GM21390 (cell line): ENCODE results near the gene ATF5.
"Not testable (repeated sequence)": the region's sequence is repeated elsewhere in the genome, so short reads cannot be mapped to it uniquely, and the experiment has no call there.

Experiments used
- ATAC-seq: cut with Tn5 transposase; IDR thresholded peaks from one replicate; pipeline ENCODE4 v1.9.1; 2021; ENCODE audit not compliant: unreplicated experiment

Gene ATF5

DNA sequence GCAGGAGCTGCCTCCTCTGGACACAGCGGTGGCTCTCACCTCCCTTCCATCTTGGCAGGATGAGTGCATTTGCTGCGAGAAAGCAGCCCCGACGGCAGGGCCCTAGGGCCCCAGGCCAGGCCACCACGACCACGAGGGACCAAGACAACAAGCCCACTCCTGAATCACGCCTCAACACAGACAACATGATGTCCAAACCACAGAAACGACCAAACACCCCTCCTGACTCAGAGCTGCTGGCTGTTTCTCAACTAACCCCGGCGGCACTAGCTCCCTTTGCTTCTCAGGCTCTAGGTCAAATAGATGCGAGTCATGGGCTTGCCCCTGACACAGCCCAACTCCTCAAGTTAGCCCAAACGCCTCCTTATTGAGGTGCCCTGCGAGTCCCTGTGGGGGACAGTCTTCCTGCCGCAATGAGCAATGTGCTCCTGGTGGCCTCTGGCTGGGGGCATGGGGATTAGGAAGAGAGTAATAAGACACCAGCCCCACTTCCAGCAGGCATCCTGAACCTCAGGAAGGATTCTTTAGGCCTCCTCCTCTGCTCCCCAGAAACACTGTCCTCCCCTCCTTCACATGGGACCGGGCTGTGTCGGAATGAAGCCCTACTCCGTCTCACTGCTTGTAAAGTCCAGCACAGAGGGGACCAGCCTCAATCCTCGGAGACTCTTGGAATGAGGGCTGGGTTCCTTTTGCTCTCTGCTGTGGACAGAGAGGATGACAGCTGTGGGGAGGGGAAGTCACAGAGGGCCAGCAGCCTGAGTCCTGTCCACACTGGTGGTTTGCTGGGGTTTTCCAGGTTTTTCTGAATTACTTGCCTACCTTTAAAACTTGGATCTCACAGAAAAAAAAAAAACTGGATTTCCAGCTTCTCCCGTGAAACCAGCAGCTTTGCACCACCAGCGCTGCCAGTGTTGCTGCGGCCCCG lies 6.9 kb upstream of the ATF5 start:
- ATAC-seq = no peak

DNA sequence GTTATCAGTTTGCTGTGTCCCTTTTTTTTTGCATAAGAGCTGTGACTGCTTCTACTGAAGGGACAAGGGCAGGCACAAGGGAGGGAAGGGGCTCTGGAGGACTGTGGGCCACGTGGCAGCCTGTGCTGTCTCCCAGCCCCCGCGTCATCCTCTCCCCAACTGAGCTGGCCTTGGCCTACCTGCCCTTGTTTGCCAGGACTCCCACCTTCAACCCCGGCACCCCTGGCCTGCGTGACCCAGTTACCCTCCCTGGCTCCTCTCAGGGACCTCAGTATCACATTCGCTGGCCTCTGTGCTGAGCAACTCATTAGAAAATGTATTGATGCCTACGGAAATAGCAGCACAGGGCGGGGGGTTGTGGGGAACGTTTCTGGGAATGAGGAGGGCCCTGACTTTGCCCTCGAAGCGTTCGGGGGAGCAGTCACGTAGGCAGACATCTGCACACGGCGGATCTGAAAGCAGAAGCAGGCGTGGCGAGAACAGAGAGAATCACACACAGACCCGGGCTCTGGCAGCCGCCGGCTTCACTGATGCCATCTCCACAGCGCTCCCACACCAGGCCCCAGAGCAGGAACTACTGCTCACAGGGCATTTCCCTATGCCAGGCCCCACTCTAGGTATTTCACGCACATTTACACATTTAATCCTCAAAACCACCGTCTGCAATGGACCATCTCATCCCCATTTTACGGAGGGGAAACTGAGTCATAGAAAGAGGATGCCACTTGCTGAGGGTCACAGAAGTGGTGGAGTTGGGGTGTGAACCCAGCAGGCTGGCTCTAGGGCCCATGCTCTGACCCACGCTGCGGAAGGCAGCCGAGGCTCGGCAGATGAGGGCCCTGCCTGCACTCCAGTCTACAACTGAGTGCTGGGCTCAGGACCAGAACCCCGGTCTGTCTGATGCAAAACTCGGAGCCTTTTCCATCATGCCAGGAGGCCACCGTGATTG lies 5.7 kb upstream of the ATF5 start:
- no peak for ATAC-seq

DNA sequence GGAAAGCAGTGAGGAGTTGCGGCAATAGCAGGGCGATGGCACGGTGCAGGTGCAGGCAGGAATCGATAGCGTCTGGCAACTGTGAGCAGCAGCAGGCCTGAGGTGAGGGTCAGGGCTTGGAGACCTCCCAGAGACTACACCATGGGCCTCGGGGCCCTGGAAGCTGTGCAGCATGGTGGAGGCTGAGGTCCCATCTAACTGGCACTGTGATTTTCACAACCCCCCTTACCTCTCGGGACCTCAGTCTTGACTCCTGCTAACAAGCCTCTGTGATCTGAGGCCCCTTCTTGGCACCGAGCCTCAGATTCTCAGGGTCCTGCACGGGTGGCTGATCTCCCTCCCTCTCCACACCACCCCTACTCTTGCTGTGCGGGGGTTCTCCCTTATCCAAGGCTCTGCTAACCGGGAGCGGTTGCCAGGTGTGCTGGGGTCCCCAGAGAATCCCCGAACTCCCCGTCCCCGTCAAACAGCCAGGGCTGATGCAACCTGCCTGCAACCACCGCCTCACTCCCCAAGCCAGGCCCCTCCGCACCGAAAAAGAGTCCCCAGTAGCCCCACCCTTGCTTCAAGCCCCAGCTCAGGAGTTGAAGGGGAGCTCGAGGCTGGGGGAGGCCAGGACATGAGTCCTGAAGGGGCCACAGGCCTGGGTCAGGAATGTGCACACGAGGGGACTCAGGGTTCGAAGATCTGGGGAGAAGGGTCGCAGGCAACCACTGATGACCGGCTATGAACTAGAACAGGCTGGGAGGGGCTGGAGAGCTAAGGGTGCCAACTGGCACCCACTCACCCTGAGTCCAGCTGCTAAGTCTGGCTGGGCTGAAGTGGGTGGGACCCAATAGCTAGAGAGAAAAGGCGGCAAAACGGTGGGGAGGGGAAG lies 4.8 kb upstream of the ATF5 start:
- no peak for ATAC-seq

DNA sequence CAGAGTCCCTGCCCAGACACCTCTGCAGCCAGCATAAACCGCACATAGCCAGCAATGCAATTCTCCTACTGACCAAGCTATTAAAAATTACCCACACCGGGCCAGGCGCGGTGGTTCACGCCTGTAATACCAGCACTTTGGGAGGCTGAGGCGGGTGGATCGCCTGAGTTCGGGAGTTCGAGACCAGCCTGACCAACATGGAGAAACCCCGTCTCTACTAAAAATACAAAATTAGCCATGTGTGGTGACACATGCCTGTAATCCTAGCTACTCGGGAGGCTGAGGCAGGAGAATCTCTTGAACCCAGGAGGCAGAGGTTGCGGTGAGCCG lies 4.2 kb upstream of the ATF5 start:
- ATAC-seq = not testable (repeated sequence)

DNA sequence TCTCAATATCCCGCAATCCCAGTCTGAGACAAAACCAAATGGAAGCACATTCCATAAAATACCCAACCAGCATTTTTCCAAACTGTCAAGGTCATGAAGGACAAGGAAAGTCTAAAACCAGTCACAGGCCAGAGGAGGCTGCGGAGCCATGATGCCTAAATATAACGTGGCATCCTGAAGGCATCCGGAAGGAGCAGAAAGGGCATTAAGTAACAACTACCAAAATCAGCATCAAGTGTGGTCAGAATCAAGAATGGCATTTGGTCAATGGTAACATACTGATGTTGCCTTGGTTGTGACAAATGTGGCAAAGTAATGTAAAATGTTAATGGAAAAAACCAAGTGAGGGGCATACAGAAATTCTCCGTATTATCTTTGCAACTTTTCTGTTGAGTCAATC lies 3.5 kb upstream of the ATF5 start:
- no peak for ATAC-seq

DNA sequence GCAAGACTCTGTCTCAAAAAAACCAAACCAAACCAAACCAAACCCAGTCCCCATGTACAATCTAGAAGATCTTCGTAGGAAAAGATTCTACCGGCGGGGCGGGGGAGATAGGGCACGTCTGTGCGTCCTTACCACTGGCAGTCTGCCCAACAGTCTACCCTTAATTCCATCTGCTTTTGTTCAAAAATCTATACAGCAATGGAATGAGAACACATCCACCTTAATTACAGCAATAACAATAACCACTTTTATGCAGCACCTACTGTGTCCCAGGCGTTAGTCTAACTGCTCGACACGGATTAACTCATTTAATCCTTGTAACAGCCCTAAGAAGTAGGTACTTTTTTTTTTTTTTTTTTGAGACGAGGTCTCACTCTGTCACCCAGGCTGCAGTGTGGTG lies 2.5 kb upstream of the ATF5 start:
- ATAC-seq = no peak

DNA sequence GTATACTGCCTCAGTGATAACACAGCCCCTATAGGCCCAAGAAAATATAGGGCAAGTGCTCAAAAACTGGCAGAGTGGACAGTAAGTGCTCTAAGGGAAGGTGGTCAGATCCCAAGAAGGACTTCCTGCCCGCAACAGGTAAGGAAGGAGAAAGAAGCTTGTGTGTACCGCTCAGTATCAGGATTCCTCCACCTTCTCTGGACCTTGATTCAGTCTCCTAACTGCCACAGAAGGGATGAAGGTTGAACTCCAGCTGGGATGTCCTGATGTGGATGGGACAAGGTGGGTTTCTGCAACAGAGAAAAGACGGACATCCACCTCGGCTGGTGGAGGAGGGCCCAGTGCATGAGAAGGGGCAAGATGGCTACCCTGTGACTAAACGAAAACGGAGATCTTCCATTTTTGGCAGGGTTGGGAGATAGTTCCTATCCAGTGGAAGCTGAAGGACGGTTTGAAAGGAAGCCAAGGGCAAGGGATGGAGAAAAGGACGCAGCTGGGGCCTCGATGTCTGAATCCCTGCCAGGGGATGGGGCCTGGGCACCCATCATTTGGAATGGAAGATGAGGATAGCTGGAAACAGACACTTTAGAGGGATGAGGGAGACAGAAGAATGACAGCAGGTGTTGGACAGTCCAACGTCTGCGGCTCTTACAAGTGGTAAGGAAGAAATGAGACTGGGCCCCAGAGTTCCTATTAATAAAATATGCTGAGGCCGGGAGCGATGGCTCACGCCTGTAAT lies 1.3 kb upstream of the ATF5 start:
- ATAC-seq = no peak

DNA sequence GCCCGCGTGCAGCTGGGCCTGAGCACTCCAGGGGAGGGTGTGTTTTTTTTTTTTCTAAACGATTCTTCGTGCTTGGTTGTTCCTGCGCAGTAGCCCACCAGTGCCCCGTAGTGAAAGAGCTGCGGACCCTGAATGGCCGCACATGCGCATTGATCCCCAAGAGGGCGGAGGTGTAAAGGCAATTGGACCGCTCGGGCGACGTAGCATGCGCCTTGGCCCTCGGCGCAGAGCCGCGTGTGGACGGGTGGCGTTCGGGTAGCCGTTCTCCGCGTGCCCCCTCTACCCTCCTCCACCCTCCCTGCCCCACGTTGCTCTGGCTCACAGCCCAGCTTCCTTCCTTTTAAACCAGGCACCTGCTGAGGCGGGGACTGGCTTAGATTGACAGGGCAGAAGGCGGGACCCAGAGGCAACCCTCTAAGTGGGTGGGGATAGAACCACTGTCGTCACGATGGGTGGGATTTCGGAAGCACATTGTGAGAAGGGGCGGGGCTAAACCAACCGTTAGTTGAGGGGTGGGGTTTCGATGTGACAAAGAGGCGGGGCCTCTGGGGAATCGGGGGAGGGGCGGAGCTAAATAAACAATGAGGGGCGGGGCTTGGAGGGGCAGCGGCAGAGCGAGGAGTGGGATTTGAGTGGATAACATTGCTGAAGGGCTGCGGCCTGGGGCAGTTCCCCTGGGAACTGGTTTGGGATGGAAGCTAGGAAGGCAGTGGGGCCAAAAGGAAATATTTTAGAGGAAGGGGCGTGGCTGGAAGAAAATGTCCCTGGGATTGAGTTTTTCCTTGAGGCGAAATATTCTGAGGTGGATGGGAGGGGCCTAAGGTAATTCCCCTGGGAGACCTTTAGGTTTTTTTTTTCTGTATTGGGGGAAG lies 842 bp downstream of the ATF5 start:
- peak; percentile 64 for ATAC-seq

DNA sequence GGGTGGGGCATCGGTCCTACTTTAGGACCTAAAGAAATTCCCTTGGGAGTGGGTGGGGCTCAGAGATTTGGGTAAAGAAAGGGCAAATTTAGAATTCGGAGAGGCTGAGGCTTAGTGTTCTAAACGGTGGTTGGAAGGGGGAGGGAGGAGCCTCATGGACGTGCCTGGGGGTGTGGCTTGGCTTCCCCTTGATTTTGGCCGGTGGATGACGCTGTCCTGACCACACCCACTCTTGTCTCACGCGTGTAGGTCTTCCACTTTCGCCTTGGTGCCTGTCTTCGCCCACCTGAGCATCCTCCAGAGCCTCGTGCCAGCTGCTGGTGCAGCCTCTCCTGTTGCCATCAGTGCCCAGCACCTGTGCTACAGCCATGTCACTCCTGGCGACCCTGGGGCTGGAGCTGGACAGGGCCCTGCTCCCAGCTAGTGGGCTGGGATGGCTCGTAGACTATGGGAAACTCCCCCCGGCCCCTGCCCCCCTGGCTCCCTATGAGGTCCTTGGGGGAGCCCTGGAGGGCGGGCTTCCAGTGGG lies 1.5 kb downstream of the ATF5 start:
- no peak for ATAC-seq

DNA sequence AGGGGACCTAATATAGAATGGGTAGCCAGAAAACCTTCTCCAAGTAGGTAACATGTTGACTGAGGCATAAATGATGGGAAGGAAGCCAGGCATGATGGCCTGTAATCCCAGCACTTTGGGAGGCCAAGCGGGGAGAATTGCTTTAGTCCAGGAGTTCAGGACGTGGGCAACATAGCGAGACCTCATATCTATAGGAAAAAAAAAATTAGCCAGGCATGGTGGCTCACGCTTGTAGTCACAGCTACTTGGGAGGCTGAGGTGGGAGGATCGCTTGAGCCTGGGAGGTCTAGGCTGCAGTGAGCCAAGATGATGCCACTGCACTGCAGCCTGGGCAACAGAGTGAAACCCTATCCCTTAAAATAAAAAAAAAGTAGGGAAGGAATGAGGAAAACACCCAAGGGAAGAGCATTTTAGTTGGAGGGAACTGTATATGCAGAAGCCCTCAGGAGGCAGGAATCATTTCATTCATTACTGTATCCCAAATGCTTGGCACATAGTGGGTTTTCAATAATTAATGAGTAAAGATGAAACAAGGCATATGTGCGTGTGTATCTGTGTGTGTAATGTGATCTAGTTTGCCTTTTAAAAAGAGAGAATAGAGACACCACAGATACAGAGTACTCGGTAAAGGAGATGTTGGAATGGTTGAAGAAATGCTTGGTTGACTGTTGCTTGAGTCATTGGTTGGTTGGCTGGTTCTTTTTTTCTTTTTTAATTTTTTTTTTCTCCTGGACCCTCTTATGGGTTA lies 2.5 kb downstream of the ATF5 start:
- no peak for ATAC-seq

DNA sequence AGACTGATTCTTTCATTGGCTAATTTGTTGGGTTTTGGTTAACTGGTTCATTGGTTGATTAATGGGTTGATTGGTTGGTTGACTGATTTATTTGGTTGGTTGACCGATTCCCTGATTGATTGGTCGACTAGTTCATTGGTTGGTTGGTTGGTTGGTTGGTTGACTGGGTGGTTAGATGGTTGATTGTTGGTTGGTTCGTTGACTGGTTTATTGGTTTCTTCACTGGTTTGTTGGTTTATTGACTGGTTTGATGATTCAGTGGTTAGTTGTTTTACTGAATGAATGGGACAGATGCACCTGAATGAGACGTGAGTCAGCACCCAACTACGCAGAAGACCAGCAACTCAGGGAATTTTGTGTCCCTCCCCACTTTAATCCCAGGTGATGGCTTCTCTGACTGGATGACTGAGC lies 3.0 kb downstream of the ATF5 start:
- ATAC-seq = no peak

DNA sequence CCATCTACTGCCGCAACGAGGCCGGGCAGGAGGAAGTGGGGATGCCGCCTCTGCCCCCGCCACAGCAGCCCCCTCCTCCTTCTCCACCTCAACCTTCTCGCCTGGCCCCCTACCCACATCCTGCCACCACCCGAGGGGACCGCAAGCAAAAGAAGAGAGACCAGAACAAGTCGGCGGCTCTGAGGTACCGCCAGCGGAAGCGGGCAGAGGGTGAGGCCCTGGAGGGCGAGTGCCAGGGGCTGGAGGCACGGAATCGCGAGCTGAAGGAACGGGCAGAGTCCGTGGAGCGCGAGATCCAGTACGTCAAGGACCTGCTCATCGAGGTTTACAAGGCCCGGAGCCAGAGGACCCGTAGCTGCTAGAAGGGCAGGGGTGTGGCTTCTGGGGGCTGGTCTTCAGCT lies 3.7 kb downstream of the ATF5 start:
- ATAC-seq = no peak

DNA sequence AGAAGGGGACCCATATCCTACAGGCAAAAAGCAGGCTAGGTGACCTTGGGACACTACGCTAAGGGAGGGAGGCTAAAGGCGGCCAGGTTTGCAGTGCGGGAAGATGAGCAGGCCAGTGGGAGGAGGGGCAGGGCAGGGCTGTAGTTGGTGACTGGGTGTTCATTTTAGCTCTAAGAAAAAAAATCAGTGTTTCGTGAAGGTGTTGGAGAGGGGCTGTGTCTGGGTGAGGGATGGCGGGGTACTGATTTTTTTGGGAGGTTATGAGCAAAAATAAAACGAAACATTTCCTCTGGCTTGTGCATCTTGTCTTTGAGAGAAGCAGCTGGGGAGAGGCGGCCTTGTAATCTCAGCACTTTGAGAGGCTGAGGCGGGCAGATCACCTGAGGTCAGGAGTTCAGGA lies 4.6 kb downstream of the ATF5 start:
- ATAC-seq = no peak

DNA sequence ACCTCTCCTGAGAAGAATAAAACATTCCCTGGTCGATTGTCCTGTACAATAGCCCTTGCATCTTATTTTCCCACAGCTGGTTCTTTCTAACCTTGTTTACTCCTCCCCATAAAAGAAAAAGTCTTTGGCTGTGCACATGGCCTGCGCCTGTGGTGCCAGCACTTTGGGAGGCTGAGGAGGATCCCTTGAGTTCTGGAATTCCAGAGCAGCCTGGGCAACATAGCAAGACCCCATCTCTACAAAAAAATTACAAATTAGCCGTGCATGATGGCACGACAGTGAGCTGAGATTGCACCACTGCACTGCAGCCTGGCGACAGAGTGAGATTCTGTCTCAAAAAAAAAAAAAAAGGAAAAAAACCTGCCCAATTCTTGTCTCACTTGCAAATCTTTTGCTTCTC lies 7.5 kb downstream of the ATF5 start:
- no peak for ATAC-seq

DNA sequence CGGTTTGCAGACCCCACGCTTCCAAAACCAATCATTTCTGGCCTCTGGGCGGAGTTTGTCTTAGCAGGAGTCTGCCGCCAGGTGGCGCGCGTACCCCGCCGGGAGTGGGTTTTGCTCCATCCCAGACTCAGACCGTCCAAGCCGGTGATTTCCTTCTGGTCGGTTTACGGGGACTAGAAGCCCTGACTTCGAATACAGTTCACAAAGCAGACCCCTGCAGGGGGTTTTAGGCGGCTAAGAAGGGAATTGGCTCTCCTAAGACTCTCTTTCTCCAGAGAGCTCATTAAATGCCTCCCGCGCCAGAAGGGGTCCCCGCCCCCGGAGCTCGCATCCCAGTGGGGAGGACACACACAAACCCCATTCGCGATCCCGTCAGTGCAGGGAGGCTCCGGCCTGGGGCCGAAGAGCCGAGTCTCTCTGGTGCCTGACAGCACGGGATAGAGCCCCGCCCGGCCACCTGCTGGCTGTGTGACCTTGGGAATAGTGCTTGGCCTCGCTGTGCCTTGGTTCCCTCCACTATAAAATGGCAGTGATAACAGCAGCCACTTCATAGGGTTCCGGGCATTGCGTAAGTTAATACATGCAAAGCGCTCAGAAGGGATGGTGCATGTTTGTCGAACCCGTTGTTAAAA lies 8.9 kb downstream of the ATF5 start:
- ATAC-seq = no peak

DNA sequence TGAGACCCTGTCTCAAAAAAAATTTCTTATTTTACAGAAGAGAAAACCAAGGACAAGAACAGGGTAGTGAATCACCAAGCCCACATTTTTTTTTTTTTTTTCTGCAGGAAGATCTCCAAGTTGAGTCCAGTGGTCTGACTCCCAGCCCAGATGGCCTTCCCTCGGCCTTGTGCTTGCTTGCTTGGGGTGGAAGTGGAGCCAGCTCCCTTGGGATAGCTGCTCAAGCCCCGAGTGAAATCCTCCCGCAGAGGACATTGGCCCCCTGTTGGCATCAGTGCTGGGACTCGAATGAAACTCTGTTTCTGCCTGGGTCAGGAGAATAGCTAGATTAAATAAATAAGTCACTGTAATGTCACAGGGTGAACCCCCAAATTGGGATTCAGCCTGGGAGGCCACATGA lies 9.7 kb downstream of the ATF5 start:
- no peak for ATAC-seq

DNA sequence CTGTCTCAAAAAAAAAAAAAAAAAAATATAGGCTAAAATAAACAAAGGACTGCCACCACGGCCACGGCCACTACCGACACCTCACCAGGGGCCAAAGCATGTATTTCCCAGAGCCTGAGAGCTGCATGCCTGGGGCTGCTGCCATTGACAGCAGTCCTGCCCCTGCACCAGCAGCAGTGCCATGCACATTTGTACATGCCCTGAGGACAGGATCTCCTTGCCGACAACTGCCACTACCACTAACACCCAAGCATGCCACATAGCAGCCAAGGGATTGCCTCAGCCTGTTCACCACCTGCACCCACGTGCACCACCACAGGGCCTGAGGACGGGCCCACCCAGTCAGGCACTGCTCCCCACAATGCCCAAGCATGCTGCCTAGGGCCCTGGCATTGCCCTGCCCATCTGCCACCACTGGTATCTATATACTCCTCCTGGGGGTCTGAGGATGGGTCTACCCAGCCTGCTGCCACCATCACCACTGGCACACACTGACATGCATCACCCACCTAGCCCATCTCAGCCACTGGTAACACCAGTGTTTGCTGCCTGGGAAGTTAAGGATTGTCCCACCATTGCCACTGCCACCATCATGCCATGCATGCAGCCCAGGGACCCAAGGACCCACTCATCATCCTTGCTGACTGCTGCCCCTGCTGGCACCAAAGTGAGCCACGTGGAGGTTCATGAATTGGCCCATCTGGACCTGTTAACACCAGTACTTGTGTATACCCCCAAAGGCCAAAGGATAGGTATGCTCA lies 10.9 kb downstream of the ATF5 start:
- no peak for ATAC-seq

DNA sequence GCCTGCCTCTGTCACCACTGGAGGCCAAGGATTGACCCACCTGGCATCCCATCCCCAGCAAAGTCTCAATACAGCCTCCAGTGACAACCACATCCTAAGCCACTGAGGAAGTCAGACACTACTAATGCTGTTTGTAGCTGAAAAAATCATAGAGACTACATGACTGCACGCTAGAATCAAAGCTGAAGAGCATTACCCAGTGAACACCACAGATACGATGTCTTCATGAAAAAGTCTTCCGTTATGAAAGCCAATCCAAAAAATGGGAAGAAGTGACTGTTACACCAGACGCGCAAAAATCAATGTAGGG lies 11.4 kb downstream of the ATF5 start:
- ATAC-seq = no peak
